GM13977 (cell line): ENCODE measurements around the gene RSRC2.
"Not testable (repeated sequence)": the region's sequence is repeated elsewhere in the genome, so short reads cannot be mapped to it uniquely, and the experiment has no call there.

ENCODE experiments used
- DNase-seq: peaks from one replicate; pipeline ENCODE4 v3.0.0; 2012; ENCODE audit warnings: low spot score
- in situ Hi-C: fragments of 300-500 bp; cut with MboI; formaldehyde crosslinking; loops from one replicate; pipeline ENCODE4 v1.12.0; 2022; ENCODE audit warnings: low sequenced_read_pairs, low pct_unique_long_range_greater_than_20kb, mixed read lengths, inconsistent platforms; ENCODE audit not compliant: unreplicated experiment
- TF ChIP-seq, protein P1 (sequence below): IDR thresholded peaks from 2 replicates; pipeline ENCODE4 v1.5.1; 2012; ENCODE audit warnings: mild to moderate bottlenecking, control low read depth; ENCODE audit not compliant: insufficient read depth; ENCODE audit errors: extremely low read depth, missing control alignments

RSRC2 gene

GRCh38 chr12:122486805-122487426 is 39.8 kb downstream of the RSRC2 start:
- TF ChIP-seq, protein P1, sequence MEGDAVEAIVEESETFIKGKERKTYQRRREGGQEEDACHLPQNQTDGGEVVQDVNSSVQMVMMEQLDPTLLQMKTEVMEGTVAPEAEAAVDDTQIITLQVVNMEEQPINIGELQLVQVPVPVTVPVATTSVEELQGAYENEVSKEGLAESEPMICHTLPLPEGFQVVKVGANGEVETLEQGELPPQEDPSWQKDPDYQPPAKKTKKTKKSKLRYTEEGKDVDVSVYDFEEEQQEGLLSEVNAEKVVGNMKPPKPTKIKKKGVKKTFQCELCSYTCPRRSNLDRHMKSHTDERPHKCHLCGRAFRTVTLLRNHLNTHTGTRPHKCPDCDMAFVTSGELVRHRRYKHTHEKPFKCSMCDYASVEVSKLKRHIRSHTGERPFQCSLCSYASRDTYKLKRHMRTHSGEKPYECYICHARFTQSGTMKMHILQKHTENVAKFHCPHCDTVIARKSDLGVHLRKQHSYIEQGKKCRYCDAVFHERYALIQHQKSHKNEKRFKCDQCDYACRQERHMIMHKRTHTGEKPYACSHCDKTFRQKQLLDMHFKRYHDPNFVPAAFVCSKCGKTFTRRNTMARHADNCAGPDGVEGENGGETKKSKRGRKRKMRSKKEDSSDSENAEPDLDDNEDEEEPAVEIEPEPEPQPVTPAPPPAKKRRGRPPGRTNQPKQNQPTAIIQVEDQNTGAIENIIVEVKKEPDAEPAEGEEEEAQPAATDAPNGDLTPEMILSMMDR, result no peak
- in situ Hi-C loops, result no loop called here
- no peak for DNase-seq

GRCh38 chr12:122486360-122486759 is 40.4 kb downstream of the RSRC2 start:
- in situ Hi-C loops, DNase-seq: not testable (repeated sequence)

DNA sequence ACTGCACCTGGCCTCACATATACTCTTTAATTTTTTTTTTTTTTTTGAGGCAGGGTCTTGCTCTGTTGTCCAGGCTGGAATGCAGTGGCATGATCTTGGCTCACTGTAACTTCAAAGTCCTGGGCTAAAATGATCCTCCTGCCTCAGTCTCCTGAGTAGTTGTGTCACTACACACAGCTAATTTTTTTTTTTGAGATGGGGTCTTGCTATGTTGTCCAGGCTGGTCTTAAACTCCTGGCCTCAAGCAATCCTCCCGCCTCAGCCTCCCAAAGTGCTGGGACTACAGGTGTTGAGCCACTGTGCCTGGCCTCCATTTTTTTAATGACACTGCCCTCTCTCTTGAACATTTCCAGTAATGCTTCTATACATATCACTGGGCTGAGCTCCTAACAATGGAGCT is 42.4 kb downstream of the RSRC2 start:
- DNase-seq, in situ Hi-C loops: not testable (repeated sequence)

DNA sequence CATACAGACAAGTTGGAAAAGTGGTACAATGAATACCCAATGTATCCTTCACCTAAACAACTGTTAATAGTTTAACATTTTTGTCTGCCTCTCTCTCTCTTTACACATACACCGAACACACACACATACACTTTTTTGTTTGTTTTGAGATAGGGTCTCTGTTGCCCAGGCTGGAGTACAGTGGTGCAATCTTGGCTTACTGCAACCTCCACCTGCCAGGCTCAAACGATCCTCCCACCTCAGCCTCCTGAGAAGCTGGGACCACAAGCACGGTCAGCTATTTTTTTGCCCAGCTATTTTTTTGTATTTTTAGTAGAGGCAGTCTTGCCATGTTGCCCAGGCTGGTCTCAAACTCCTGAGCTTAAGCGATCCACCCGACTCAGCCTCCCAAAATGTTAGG is 42.8 kb downstream of the RSRC2 start:
- in situ Hi-C loops, result no loop called here

GRCh38 chr12:122481861-122482260 is 44.9 kb downstream of the RSRC2 start:
- no peak for DNase-seq
- TF ChIP-seq, protein P1, result no peak
- in situ Hi-C loops, result no loop called here

More for the DNA sequence above, 42.8 kb downstream of the RSRC2 start:
- DNase-seq, result no peak
- TF ChIP-seq, protein P1, result no peak

DNA sequence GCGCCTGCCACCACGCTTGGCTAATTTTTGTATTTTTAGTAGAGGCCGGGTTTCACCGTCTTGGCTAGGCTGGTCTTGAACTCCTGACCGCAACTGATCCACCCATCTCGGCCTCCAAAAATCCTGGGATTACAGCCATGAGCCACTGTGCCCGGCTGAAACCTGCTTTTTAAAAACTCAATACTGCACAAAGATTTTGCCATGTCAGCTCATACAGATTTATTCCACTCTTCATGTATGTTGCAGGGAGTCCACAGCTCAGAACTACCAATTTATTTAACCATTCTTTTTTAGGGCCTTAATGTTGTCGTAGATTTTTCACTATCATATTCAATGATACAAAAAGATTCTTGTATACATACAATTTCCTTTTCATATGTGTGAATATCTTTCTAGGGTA is 46.0 kb downstream of the RSRC2 start:
- in situ Hi-C loops, result no loop called here
- TF ChIP-seq, protein P1, result no peak
- no peak for DNase-seq

- DNase-seq, result no peak
- TF ChIP-seq, protein P1, result no peak
- in situ Hi-C loops, result no loop called here
Measured at GRCh38 chr12:122474324-122474716, 52.4 kb downstream of the RSRC2 start.

DNA sequence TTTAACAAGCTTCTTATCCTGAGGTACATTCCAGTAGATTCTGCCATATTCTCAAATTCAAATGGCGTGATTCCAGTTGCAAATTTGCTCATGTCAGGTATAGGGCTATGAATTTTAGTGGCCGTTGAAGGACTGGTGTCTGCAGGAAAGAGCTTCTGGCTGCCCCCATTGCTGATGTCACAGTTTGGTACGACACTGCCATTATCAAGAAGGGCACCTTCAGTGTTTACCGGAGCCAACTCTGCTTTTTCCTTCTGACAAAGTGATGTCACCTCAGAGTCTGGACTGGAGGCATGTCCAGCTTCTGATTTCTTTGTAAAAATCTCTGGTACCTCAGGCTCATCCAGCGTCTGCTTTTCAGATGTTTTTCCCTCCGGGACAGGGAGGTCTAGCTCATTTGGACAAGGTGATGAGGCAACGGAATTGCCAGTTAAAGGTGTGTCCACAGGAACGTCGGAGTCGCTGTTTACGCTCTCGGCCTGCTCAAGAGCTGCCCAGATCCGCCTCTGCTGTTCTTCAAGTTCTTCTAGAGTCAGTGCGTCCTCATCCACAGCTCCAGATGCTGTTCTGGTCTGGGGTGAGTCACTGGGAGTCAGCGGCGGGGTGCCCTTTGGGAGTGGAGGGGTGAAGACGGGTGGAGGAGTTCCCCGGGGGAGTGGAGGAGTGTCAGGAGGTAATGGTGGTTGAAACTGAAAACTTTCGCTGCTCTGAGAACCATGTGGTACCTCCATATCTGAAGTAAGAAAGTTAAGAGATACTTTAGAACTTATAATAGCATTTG is 53.0 kb downstream of the RSRC2 start:
- peak; percentile 42 for DNase-seq

More for the DNA sequence above, 53.0 kb downstream of the RSRC2 start:
- in situ Hi-C loops, result no loop called here
- TF ChIP-seq, protein P1, result no peak
